IMR-90 (cell line): ENCODE data around the gene PLAGL1. TPM values are rescaled to one million over a fixed set of nuclear protein-coding genes. Genes with fewer than 3 reads are reported as not detected.

Source experiments
- ATAC-seq: fragments of 200-7000 bp; cut with Tn5 transposase; 2 replicates; pipeline ENCODE4 v1.9.1; 2020; ENCODE audit warnings: low read depth, mild to moderate bottlenecking, moderate library complexity
- BruUV-seq: library from RNA; stranded (reverse); fragments of 400-500 nt; replicated peaks from 2 replicates; lab custom pipeline; 2021; lab: Mats Ljungman, UMichigan
- CTCF ChIA-PET: fragments of 300-600 bp; formaldehyde crosslinking; extraction: SDS; loops from one replicate; lab custom pipeline; 2021; ENCODE audit warnings: antibody characterized with exemption; lab: Yijun Ruan, JAX
- POLR2A ChIA-PET: fragments of 300-600 bp; sonication (Branson Sonifier 250); formaldehyde crosslinking; loops from one replicate; lab custom pipeline; 2022; ENCODE audit warnings: antibody characterized with exemption; ENCODE audit not compliant: unreplicated experiment; lab: Charles Lee
- DNase-seq: peaks from one replicate; pipeline ENCODE4 v3.0.0; 2013
- H2AFZ ChIP-seq: replicated peaks from 2 replicates; pipeline ENCODE3; 2013; ENCODE audit warnings: low read length, mild to moderate bottlenecking; ENCODE audit not compliant: poor library complexity
- H2AK5ac ChIP-seq: 2 replicates; pipeline ENCODE4 v1.6.1; 2013; ENCODE audit warnings: low read depth, low read length, inconsistent platforms
- H2AK9ac ChIP-seq: replicated peaks from 2 replicates; pipeline ENCODE3; 2013; ENCODE audit warnings: mild to moderate bottlenecking, low read depth, low read length, moderate library complexity; ENCODE audit not compliant: poor library complexity
- H2BK120ac ChIP-seq: 2 replicates; pipeline ENCODE4 v1.6.1; 2013; ENCODE audit warnings: low read depth, low read length, inconsistent platforms
- H2BK15ac ChIP-seq: 3 replicates; pipeline ENCODE4 v1.6.1; 2013; ENCODE audit warnings: low read depth, low read length, inconsistent platforms
- H2BK20ac ChIP-seq: 2 replicates; pipeline ENCODE4 v1.6.1; 2013; ENCODE audit warnings: low read depth, mild to moderate bottlenecking, inconsistent platforms, low read length, moderate library complexity
- H2BK5ac ChIP-seq: 2 replicates; pipeline ENCODE4 v1.6.1; 2013; ENCODE audit warnings: mild to moderate bottlenecking, low read depth, low read length, inconsistent platforms; ENCODE audit not compliant: poor library complexity, severe bottlenecking
- H3K14ac ChIP-seq: replicated peaks from 2 replicates; pipeline ENCODE4 v1.6.1; 2013; ENCODE audit warnings: low read depth, low read length, inconsistent platforms
- H3K18ac ChIP-seq: 2 replicates; pipeline ENCODE4 v1.6.1; 2013; ENCODE audit warnings: low read depth, low read length, control low read depth
- H3K23ac ChIP-seq: 2 replicates; pipeline ENCODE4 v1.6.1; 2013; ENCODE audit warnings: low read depth, low read length, inconsistent platforms
- H3K27ac ChIP-seq: 2 replicates; pipeline ENCODE4 v1.5.1; 2013; ENCODE audit warnings: mild to moderate bottlenecking, control low read depth, low read length; ENCODE audit not compliant: insufficient read depth
- H3K27me3 ChIP-seq: 2 replicates; pipeline ENCODE4 v1.6.1; 2013; ENCODE audit warnings: low read length; ENCODE audit not compliant: control insufficient read depth, insufficient read depth
- H3K36me3 ChIP-seq: 2 replicates; pipeline ENCODE4 v1.6.1; 2013; ENCODE audit warnings: low read length, mixed read lengths; ENCODE audit not compliant: control insufficient read depth, insufficient read depth
- H3K4ac ChIP-seq: 2 replicates; pipeline ENCODE4 v1.6.1; 2013; ENCODE audit warnings: low read depth, low read length, inconsistent platforms
- H3K4me1 ChIP-seq: 2 replicates; pipeline ENCODE4 v1.6.1; 2013; ENCODE audit warnings: low read length, mixed read lengths; ENCODE audit not compliant: control insufficient read depth, insufficient read depth
- H3K4me2 ChIP-seq: 2 replicates; pipeline ENCODE4 v1.6.1; 2013; ENCODE audit warnings: low read depth, mild to moderate bottlenecking, control low read depth, low read length, moderate library complexity
- H3K4me3 ChIP-seq: 2 replicates; pipeline ENCODE4 v1.5.1; 2013; ENCODE audit warnings: low read depth, mild to moderate bottlenecking, control low read depth, low read length, moderate library complexity; ENCODE audit not compliant: insufficient read depth
- H3K56ac ChIP-seq: 2 replicates; pipeline ENCODE4 v1.6.1; 2013; ENCODE audit warnings: low read length, inconsistent platforms; ENCODE audit not compliant: insufficient read depth; ENCODE audit errors: extremely low read depth
- H3K79me1 ChIP-seq, 2 experiments: 2 replicates each; pipeline ENCODE4 v1.6.1; 2013; ENCODE audit warnings: low read length in 2 of 2, inconsistent platforms in 1 of 2, low read depth in 1 of 2
- H3K9ac ChIP-seq: 2 replicates; pipeline ENCODE4 v1.6.1; 2013; ENCODE audit warnings: low read depth, low read length, control low read depth
- H3K9me1 ChIP-seq: 2 replicates; pipeline ENCODE4 v1.6.1; 2013; ENCODE audit warnings: low read length, inconsistent platforms; ENCODE audit not compliant: insufficient read depth
- H3K9me3 ChIP-seq: 2 replicates; pipeline ENCODE4 v1.6.1; 2013; ENCODE audit warnings: low read length; ENCODE audit not compliant: control insufficient read depth, insufficient read depth
- H4K20me1 ChIP-seq: 2 replicates; pipeline ENCODE4 v1.6.1; 2013; ENCODE audit warnings: low read length, inconsistent platforms; ENCODE audit not compliant: insufficient read depth
- H4K5ac ChIP-seq: 2 replicates; pipeline ENCODE4 v1.6.1; 2013; ENCODE audit warnings: mild to moderate bottlenecking, low read depth, low read length, control low read depth
- H4K8ac ChIP-seq, 2 experiments: 2 replicates each; pipeline ENCODE4 v1.6.1; 2013; ENCODE audit warnings: low read depth in 2 of 2, low read length in 2 of 2, control low read depth in 1 of 2, inconsistent platforms in 1 of 2
- H4K91ac ChIP-seq: 2 replicates; pipeline ENCODE4 v1.6.1; 2013; ENCODE audit warnings: low read depth, low read length, inconsistent platforms; ENCODE audit not compliant: insufficient read depth
- BHLHE40 ChIP-seq: fragments of 150-350 bp; IDR thresholded peaks from 2 replicates; pipeline ENCODE4 v1.6.1; 2016; ENCODE audit warnings: mild to moderate bottlenecking, low read depth, low read length
- CEBPB ChIP-seq: IDR thresholded peaks from 2 replicates; pipeline ENCODE4 v1.6.1; 2012; ENCODE audit warnings: low read depth, low read length, improper control_type of control experiment
- CHD1 ChIP-seq: IDR thresholded peaks from 2 replicates; pipeline ENCODE4 v1.6.1; 2012; ENCODE audit warnings: low read depth, low read length, improper control_type of control experiment
- FOS ChIP-seq: fragments of 150-350 bp; IDR thresholded peaks from 2 replicates; pipeline ENCODE4 v1.6.1; 2016; ENCODE audit warnings: low read depth, low read length
- MAFK ChIP-seq: IDR thresholded peaks from 2 replicates; pipeline ENCODE4 v1.6.1; 2012; ENCODE audit warnings: low read depth, low read length, improper control_type of control experiment
- MAZ ChIP-seq: IDR thresholded peaks from 2 replicates; pipeline ENCODE4 v1.6.1; 2012; ENCODE audit warnings: low read depth, mild to moderate bottlenecking, low read length, improper control_type of control experiment, moderate library complexity, borderline replicate concordance
- MXI1 ChIP-seq: IDR thresholded peaks from 2 replicates; pipeline ENCODE4 v1.6.1; 2012; ENCODE audit warnings: low read depth, mild to moderate bottlenecking, low read length, moderate library complexity, borderline replicate concordance
- NFE2L2 ChIP-seq: fragments of 150-350 bp; IDR thresholded peaks from 2 replicates; pipeline ENCODE4 v1.6.1; 2016; ENCODE audit warnings: low read depth, mild to moderate bottlenecking, low read length
- POLR2A ChIP-seq: IDR thresholded peaks from 2 replicates; pipeline ENCODE4 v1.6.1; 2012; ENCODE audit warnings: mild to moderate bottlenecking, low read depth, low read length
- RAD21 ChIP-seq: IDR thresholded peaks from 2 replicates; pipeline ENCODE4 v1.6.1; 2012; ENCODE audit warnings: low read length, improper control_type of control experiment
- RCOR1 ChIP-seq: IDR thresholded peaks from 2 replicates; pipeline ENCODE4 v1.6.1; 2012; ENCODE audit warnings: mild to moderate bottlenecking, low read length, improper control_type of control experiment; ENCODE audit not compliant: insufficient replicate concordance
- RFX5 ChIP-seq: IDR thresholded peaks from 2 replicates; pipeline ENCODE4 v1.8.0; 2012; ENCODE audit warnings: low read depth, mild to moderate bottlenecking, low read length, moderate library complexity
- SMC3 ChIP-seq: fragments of 150-350 bp; IDR thresholded peaks from 2 replicates; pipeline ENCODE4 v1.6.1; 2016; ENCODE audit warnings: low read depth, mild to moderate bottlenecking, antibody characterized with exemption, low read length, moderate library complexity
- dilution Hi-C: fragments of 300-500 bp; cut with HindIII; formaldehyde crosslinking; loops from one replicate; pipeline ENCODE4 v1.14.3; 2018; ENCODE audit warnings: low sequenced_read_pairs; ENCODE audit not compliant: unreplicated experiment
- in situ Hi-C: fragments of 300-500 bp; cut with MboI; formaldehyde crosslinking; loops from 3 replicates; pipeline ENCODE4 v1.14.3; 2019; ENCODE audit warnings: low sequenced_read_pairs, inconsistent platforms, mixed read lengths
- intact Hi-C: fragments of 100-400 bp; cut with micrococcal nuclease; formaldehyde crosslinking; loops from 2 replicates; pipeline ENCODE4 v1.10.0; 2022
- polyA plus RNA-seq, 3 experiments: library from polyadenylated mRNA; depleted of rRNA; stranded (reverse); fragments of >200 nt; gene quantifications; 2 replicates each; pipeline ENCODE4 v1.2.3, GENCODE V29; 2012; ENCODE audit warnings: low replicate concordance in 1 of 3
- total RNA-seq: library from RNA; depleted of rRNA; stranded (reverse); fragments of >200 nt; gene quantifications from 2 replicates; pipeline ENCODE4 v1.2.3, GENCODE V29; 2012
- TF ChIP-seq, protein P1 (sequence below): fragments of 150-350 bp; IDR thresholded peaks from 2 replicates; pipeline ENCODE4 v1.6.1; 2016; ENCODE audit warnings: low read depth, mild to moderate bottlenecking, low read length, moderate library complexity, borderline replicate concordance
- TF ChIP-seq, protein P2 (sequence below): conservative IDR thresholded peaks from 2 replicates; pipeline ENCODE4 v1.5.1; 2012; ENCODE audit warnings: mild to moderate bottlenecking, low read depth, low read length, improper control_type of control experiment
- TF ChIP-seq, protein P3 (sequence below): fragments of 150-350 bp; IDR thresholded peaks from 2 replicates; pipeline ENCODE4 v1.6.1; 2017; ENCODE audit warnings: mild to moderate bottlenecking, antibody characterized with exemption, low read length, low read depth

Gene PLAGL1
- total and polyA plus RNA-seq, 2 of the 4 experiments (the other 2 are of a cell fraction), result 23.3 to 73.8 TPM

DNA sequence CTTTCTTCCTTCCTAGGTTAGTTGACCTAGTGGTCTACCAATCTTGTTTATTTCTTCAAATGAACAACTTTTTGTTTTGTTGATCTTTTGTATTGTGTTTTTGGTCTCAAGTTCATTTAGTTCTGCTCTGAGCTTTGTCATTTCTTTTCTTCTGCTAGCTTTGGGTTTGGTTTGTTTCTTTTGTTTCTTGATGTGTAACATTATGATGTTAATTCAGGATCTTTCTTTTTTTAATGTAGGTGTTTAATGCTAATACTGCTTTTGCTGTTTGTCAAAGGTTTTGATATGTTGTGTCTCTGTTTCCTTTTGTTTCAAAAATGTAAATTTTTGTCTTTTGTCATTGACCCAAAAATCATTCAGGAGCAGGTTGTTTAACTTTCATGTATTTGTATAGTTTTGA, 78.1 kb downstream of the PLAGL1 start:
- H3K79me1 ChIP-seq, result no peaks in the 10 kb centered on the region
- no peak overlapping the region for H2AK5ac ChIP-seq
- BruUV-seq, result no TSS peak
- intact Hi-C loops (no loop called here), in situ Hi-C loops (no loop called here), dilution Hi-C loops (no loop called here)
- no peak overlapping the region for H2AK9ac ChIP-seq
- H3K56ac ChIP-seq, result no peak overlapping the region
- no peaks in the 10 kb centered on the region for H4K20me1 ChIP-seq
- no peaks in the 10 kb centered on the region for H3K9me3 ChIP-seq
- CTCF ChIA-PET, result no interaction called here
- TF ChIP-seq RAD21 (no peak), POLR2A (no peak), MAFK (no peak), RFX5 (no peak), MXI1 (no peak), MAZ (no peak), BHLHE40 (no peak), RCOR1 (no peak), NFE2L2 (no peak), FOS (no peak), CHD1 (no peak), CEBPB (no peak), SMC3 (no peak)
- TF ChIP-seq, protein P1, sequence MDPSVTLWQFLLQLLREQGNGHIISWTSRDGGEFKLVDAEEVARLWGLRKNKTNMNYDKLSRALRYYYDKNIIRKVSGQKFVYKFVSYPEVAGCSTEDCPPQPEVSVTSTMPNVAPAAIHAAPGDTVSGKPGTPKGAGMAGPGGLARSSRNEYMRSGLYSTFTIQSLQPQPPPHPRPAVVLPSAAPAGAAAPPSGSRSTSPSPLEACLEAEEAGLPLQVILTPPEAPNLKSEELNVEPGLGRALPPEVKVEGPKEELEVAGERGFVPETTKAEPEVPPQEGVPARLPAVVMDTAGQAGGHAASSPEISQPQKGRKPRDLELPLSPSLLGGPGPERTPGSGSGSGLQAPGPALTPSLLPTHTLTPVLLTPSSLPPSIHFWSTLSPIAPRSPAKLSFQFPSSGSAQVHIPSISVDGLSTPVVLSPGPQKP, result no peak
- TF ChIP-seq, protein P2, sequence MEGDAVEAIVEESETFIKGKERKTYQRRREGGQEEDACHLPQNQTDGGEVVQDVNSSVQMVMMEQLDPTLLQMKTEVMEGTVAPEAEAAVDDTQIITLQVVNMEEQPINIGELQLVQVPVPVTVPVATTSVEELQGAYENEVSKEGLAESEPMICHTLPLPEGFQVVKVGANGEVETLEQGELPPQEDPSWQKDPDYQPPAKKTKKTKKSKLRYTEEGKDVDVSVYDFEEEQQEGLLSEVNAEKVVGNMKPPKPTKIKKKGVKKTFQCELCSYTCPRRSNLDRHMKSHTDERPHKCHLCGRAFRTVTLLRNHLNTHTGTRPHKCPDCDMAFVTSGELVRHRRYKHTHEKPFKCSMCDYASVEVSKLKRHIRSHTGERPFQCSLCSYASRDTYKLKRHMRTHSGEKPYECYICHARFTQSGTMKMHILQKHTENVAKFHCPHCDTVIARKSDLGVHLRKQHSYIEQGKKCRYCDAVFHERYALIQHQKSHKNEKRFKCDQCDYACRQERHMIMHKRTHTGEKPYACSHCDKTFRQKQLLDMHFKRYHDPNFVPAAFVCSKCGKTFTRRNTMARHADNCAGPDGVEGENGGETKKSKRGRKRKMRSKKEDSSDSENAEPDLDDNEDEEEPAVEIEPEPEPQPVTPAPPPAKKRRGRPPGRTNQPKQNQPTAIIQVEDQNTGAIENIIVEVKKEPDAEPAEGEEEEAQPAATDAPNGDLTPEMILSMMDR, result no peak
- TF ChIP-seq, protein P3, sequence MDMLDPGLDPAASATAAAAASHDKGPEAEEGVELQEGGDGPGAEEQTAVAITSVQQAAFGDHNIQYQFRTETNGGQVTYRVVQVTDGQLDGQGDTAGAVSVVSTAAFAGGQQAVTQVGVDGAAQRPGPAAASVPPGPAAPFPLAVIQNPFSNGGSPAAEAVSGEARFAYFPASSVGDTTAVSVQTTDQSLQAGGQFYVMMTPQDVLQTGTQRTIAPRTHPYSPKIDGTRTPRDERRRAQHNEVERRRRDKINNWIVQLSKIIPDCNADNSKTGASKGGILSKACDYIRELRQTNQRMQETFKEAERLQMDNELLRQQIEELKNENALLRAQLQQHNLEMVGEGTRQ, result no peak
- no peaks in the 10 kb centered on the region for H3K9me1 ChIP-seq
- H3K23ac ChIP-seq, result no peak overlapping the region
- no peaks in the 10 kb centered on the region for H3K36me3 ChIP-seq
- ATAC-seq, result no peak
- no peak overlapping the region for H3K9ac ChIP-seq
- no peak overlapping the region for H2BK20ac ChIP-seq
- POLR2A ChIA-PET, result no interaction called here
- H3K4me2 ChIP-seq, result no peak overlapping the region
- no peak overlapping the region for H3K18ac ChIP-seq
- no peak overlapping the region for H3K4ac ChIP-seq
- H4K8ac ChIP-seq, result no peak overlapping the region
- H3K27ac ChIP-seq, result no peak overlapping the region
- H2BK15ac ChIP-seq, result no peak overlapping the region
- no peak overlapping the region for H4K91ac ChIP-seq
- no peak overlapping the region for H4K5ac ChIP-seq
- H3K27me3 ChIP-seq, result no peaks in the 10 kb centered on the region
- no peak overlapping the region for H2BK5ac ChIP-seq
- H2BK120ac ChIP-seq, result no peak overlapping the region
- H3K14ac ChIP-seq, result no peak overlapping the region
- H2AFZ ChIP-seq, result no peak overlapping the region
- no peak for DNase-seq
- no peaks in the 10 kb centered on the region for H3K4me1 ChIP-seq
- H3K4me3 ChIP-seq, result no peak overlapping the region
